Calu3 (cell line): Measurements from ENCODE around the gene TMEM232. TPM values are rescaled to one million over a fixed set of nuclear protein-coding genes. Genes with fewer than 3 reads are reported as not detected.
"Not testable (repeated sequence)": the region's sequence is repeated elsewhere in the genome, so short reads cannot be mapped to it uniquely, and the experiment has no call there.

ENCODE experiments used
- BruUV-seq: library from RNA; stranded (reverse); fragments of 400-500 nt; replicated peaks from 2 replicates; lab custom pipeline; 2021; lab: Mats Ljungman, UMichigan
- CTCF ChIA-PET: fragments of 300-600 bp; sonication (Branson Sonifier 250); formaldehyde crosslinking; loops from one replicate; lab custom pipeline; 2022; ENCODE audit warnings: antibody characterized with exemption; lab: Charles Lee
- DNase-seq: peaks from one replicate; pipeline ENCODE4 v3.0.0; 2022
- H3K27ac Mint-ChIP-seq: one replicate; pipeline ENCODE4 v1.8.0; 2022; ENCODE audit warnings: mixed read lengths; ENCODE audit not compliant: unreplicated experiment
- H3K27me3 Mint-ChIP-seq: one replicate; pipeline ENCODE4 v1.8.0; 2022; ENCODE audit warnings: mixed read lengths; ENCODE audit not compliant: unreplicated experiment
- H3K36me3 Mint-ChIP-seq: one replicate; pipeline ENCODE4 v1.8.0; 2022; ENCODE audit warnings: mild to moderate bottlenecking, moderate library complexity, mixed read lengths; ENCODE audit not compliant: insufficient read depth, unreplicated experiment
- H3K4me1 Mint-ChIP-seq: one replicate; pipeline ENCODE4 v1.8.0; 2022; ENCODE audit warnings: mild to moderate bottlenecking, low read depth, mixed read lengths; ENCODE audit not compliant: unreplicated experiment
- H3K4me3 Mint-ChIP-seq: one replicate; pipeline ENCODE4 v1.8.0; 2022; ENCODE audit warnings: mild to moderate bottlenecking, low read depth, moderate library complexity, mixed read lengths; ENCODE audit not compliant: unreplicated experiment
- H3K9me3 Mint-ChIP-seq: one replicate; pipeline ENCODE4 v1.8.0; 2022; ENCODE audit warnings: low read depth, mixed read lengths; ENCODE audit not compliant: unreplicated experiment
- intact Hi-C: fragments of 100-400 bp; cut with micrococcal nuclease; formaldehyde crosslinking; loops from one replicate; pipeline ENCODE4 v1.10.0; 2022; ENCODE audit not compliant: unreplicated experiment
- total RNA-seq: library from RNA; stranded (reverse); gene quantifications from 2 replicates; pipeline ENCODE4 v1.2.3, GENCODE V29; 2022
- TF ChIP-seq, protein P1 (sequence below): fragments of 200-600 bp; IDR thresholded peaks from one replicate; pipeline ENCODE4 v1.8.0; 2022; ENCODE audit warnings: antibody characterized with exemption; ENCODE audit not compliant: unreplicated experiment

TMEM232 gene
- total RNA-seq, 1 experiment from 2014 or later, result 1.6 TPM

- no peak for DNase-seq
Observed at GRCh38 chr5:110703481-110703880, 23.0 kb downstream of the TMEM232 start.

GRCh38 chr5:110702704-110703103 lies 23.8 kb downstream of the TMEM232 start:
- TF ChIP-seq, protein P1, sequence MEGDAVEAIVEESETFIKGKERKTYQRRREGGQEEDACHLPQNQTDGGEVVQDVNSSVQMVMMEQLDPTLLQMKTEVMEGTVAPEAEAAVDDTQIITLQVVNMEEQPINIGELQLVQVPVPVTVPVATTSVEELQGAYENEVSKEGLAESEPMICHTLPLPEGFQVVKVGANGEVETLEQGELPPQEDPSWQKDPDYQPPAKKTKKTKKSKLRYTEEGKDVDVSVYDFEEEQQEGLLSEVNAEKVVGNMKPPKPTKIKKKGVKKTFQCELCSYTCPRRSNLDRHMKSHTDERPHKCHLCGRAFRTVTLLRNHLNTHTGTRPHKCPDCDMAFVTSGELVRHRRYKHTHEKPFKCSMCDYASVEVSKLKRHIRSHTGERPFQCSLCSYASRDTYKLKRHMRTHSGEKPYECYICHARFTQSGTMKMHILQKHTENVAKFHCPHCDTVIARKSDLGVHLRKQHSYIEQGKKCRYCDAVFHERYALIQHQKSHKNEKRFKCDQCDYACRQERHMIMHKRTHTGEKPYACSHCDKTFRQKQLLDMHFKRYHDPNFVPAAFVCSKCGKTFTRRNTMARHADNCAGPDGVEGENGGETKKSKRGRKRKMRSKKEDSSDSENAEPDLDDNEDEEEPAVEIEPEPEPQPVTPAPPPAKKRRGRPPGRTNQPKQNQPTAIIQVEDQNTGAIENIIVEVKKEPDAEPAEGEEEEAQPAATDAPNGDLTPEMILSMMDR, result no peak
- DNase-seq, result no peak
- Mint-ChIP-seq H3K9me3 (no peaks in the 10 kb centered on the region), H3K36me3 (no peaks in the 10 kb centered on the region), H3K4me3 (no peak overlapping the region), H3K27ac (no peak overlapping the region), H3K27me3 (no peaks in the 10 kb centered on the region), H3K4me1 (no peaks in the 10 kb centered on the region)
- intact Hi-C loops, result no loop called here
- BruUV-seq, result no TSS peak
- CTCF ChIA-PET, result interaction anchor here (0.8 kb wide), 1 partner anchor 10 kb away, joined by 4 read pairs; no protein-coding TSS in a partner anchor

More at GRCh38 chr5:110703481-110703880, 23.0 kb downstream of the TMEM232 start:
- CTCF ChIA-PET, result interaction anchor here (0.8 kb wide), 1 partner anchor 9 kb away, joined by 4 read pairs; no protein-coding TSS in a partner anchor
- intact Hi-C loops, result no loop called here
- Mint-ChIP-seq H3K4me1 (no peaks in the 10 kb centered on the region), H3K9me3 (no peaks in the 10 kb centered on the region), H3K36me3 (no peaks in the 10 kb centered on the region), H3K4me3 (no peak overlapping the region), H3K27me3 (no peaks in the 10 kb centered on the region), H3K27ac (no peak overlapping the region)
- TF ChIP-seq, protein P1, result no peak
- no TSS peak for BruUV-seq

GRCh38 chr5:110702300-110702699 lies 24.2 kb downstream of the TMEM232 start:
- Mint-ChIP-seq H3K4me3 (no peak overlapping the region), H3K9me3 (no peaks in the 10 kb centered on the region), H3K36me3 (no peaks in the 10 kb centered on the region), H3K4me1 (no peaks in the 10 kb centered on the region), H3K27ac (no peak overlapping the region), H3K27me3 (no peaks in the 10 kb centered on the region)
- intact Hi-C loops, result no loop called here
- CTCF ChIA-PET, result no interaction called here
- BruUV-seq, result no TSS peak
- no peak for DNase-seq
- TF ChIP-seq, protein P1, result no peak

- not testable (repeated sequence) for BruUV-seq
Observed at GRCh38 chr5:110692669-110693068, 33.8 kb downstream of the TMEM232 start.

DNA sequence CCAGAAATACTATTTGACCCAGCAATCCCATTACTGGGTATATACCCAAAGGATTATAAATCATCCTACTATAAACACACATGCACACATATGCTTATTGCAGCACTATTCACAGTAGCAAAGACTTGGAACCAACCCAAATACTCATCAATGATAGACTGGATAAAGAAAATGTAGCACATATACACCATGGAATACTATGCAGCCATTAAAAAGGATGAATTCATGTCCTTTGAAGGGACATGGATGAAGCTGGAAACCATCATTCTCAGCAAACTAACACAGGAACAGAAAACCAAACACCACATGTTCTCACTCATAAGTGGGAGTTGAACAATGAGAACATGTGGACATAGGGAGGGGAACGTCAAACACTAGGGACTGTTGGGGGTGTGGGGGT lies 35.9 kb downstream of the TMEM232 start:
- H3K4me1 Mint-ChIP-seq, H3K36me3 Mint-ChIP-seq, H3K27ac Mint-ChIP-seq, H3K4me3 Mint-ChIP-seq, DNase-seq, BruUV-seq, CTCF ChIA-PET, H3K9me3 Mint-ChIP-seq, intact Hi-C loops: not testable (repeated sequence)
- H3K27me3 Mint-ChIP-seq, result peaks cover 13% of the 10 kb centered on the region

More at GRCh38 chr5:110692669-110693068, 33.8 kb downstream of the TMEM232 start:
- intact Hi-C loops, DNase-seq, H3K9me3 Mint-ChIP-seq, H3K27ac Mint-ChIP-seq, H3K36me3 Mint-ChIP-seq, H3K4me3 Mint-ChIP-seq, CTCF ChIA-PET, H3K4me1 Mint-ChIP-seq: not testable (repeated sequence)
- peaks cover 13% of the 10 kb centered on the region for H3K27me3 Mint-ChIP-seq
